OCI-LY3 (cell line): ENCODE measurements around the gene HS3ST3B1.

Experiments
- EZH2phosphoT487 ChIP-seq: fragments of 200-600 bp; shearing (Covaris generic); IDR thresholded peaks from 2 replicates; pipeline ENCODE4 v1.6.1; 2018; ENCODE audit warnings: antibody characterized with exemption, mixed run types, low read depth
- TF ChIP-seq, protein P1 (sequence below): fragments of 200-600, 300-600 bp; sonication (generic); IDR thresholded peaks from 2 replicates; pipeline ENCODE4 v1.5.1; 2014; ENCODE audit warnings: antibody characterized with exemption, low read length, low read depth

DNA sequence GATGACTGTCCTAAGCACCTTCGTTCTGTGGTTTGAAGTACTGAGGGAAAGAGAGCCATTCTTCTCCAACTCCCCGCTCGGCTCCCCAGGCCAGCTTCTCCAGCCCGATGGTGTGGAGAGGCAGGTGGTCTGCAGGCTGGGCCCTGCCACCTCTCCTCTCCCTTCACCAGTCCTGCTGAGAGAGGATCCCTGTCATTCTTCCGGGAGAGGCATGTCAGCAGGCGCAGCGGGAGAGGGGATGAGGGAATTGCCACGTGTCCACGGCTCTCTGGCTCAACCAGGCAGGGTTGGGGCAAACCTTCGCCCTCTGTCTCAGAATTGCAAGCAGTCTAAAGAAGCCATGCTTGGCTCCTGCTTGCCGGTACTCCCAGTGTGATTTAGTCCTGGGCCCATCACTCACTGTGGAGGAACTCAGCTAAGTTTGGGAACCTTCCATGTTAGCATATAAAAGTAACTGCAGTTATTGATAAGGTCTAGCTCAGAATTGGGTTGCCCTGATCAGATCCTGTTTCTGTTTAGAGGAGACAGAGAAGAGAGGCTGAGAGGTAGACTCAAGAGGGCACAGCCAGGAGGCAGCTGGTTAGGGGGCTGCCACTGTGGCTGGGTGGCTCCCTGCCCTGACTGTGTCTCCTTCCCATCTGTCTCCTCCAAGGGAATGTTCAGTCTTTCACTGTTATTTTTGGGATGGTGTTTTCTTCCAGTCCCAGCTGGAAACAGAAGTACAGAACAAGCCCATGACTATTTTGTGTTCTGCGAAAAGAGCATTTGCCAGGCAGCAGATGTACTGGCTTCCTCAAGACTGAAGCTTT lies 17.4 kb downstream of the HS3ST3B1 start:
- TF ChIP-seq, protein P1, sequence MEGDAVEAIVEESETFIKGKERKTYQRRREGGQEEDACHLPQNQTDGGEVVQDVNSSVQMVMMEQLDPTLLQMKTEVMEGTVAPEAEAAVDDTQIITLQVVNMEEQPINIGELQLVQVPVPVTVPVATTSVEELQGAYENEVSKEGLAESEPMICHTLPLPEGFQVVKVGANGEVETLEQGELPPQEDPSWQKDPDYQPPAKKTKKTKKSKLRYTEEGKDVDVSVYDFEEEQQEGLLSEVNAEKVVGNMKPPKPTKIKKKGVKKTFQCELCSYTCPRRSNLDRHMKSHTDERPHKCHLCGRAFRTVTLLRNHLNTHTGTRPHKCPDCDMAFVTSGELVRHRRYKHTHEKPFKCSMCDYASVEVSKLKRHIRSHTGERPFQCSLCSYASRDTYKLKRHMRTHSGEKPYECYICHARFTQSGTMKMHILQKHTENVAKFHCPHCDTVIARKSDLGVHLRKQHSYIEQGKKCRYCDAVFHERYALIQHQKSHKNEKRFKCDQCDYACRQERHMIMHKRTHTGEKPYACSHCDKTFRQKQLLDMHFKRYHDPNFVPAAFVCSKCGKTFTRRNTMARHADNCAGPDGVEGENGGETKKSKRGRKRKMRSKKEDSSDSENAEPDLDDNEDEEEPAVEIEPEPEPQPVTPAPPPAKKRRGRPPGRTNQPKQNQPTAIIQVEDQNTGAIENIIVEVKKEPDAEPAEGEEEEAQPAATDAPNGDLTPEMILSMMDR, result no peak
- no peak for TF ChIP-seq EZH2phosphoT487
